ENCODE results near the gene PPIL4. TPM values are rescaled to one million over a fixed set of nuclear protein-coding genes. Genes with fewer than 3 reads are reported as not detected.

The PPIL4 gene
- total RNA-seq, 1 experiment from 2014 or later = 24.2 TPM

Other genes with a start within 250 kb of the PPIL4 start
- gene TAB2, start 228.3 kb downstream of the PPIL4 start, total RNA-seq (2014; rRNA removed; shearing (Covaris generic); ENCODE audit: low replicate concordance) = 18.4 and 27.2 TPM in 2 replicates
- not detected in 2 replicates for gene SUMO4, start 145.8 kb downstream of the PPIL4 start, total RNA-seq (2014; rRNA removed; shearing (Covaris generic); ENCODE audit: low replicate concordance)
- 0.30 TPM in 1 of 2 replicates, not detected in the other for gene ZC3H12D, start 61.0 kb downstream of the PPIL4 start, total RNA-seq (2014; rRNA removed; shearing (Covaris generic); ENCODE audit: low replicate concordance)
- gene GINM1, start 20.3 kb upstream of the PPIL4 start, total RNA-seq (2014; rRNA removed; shearing (Covaris generic); ENCODE audit: low replicate concordance) = 56.2 and 71.1 TPM in 2 replicates
- 21.3 and 22.5 TPM in 2 replicates for gene KATNA1, start 102.7 kb upstream of the PPIL4 start, total RNA-seq (2014; rRNA removed; shearing (Covaris generic); ENCODE audit: low replicate concordance)
- 5.5 TPM in 2 replicates for gene LATS1, start 172.1 kb upstream of the PPIL4 start, total RNA-seq (2014; rRNA removed; shearing (Covaris generic); ENCODE audit: low replicate concordance)
- gene NUP43, start 200.5 kb upstream of the PPIL4 start, total RNA-seq (2014; rRNA removed; shearing (Covaris generic); ENCODE audit: low replicate concordance) = 18.9 and 28.2 TPM in 2 replicates
- 67.4 and 85.4 TPM in 2 replicates for gene PCMT1, start 203.7 kb upstream of the PPIL4 start, total RNA-seq (2014; rRNA removed; shearing (Covaris generic); ENCODE audit: low replicate concordance)

All from Caki2 (cell line).